ENCODE data around the gene HPSE. TPM values are rescaled to one million over a fixed set of nuclear protein-coding genes. Genes with fewer than 3 reads are reported as not detected.

The HPSE gene
- polyA plus RNA-seq, 1 donor from 2014 or later: 0.16 TPM

DNA sequence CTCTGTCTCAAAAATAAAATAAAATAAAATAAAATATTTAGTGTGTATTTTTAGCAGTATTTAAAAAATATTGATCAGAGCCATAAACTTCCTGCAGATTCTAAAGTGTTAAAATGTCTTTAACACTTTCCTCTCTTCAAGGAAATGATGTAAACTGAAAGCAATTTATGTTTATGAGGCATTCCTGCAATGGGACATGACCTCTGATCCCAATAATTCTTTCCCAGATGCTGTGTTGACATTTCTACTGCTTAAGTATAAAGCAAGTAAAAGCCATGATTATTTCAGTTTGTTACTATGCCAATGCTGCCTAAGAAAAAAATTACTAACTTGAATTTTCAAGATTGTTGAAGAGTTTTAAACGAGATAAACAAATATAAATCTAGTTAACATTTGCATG, 79.1 kb downstream of the HPSE start:
- no peak for TF ChIP-seq EZH2 (IDR thresholded peaks at IDR 0.05; ENCODE audit: borderline replicate concordance, insufficient read depth, low read length, poor library complexity, severe bottlenecking)
- TF ChIP-seq EP300 (conservative IDR thresholded peaks at IDR 0.05; ENCODE audit: poor library complexity, severe bottlenecking): no peak
- TF ChIP-seq RAD21 (conservative IDR thresholded peaks at IDR 0.05): no peak
- no peak for TF ChIP-seq SMC3 (conservative IDR thresholded peaks at IDR 0.05; ENCODE audit: poor library complexity)
- no peak for TF ChIP-seq TAF1 (IDR thresholded peaks at IDR 0.05; ENCODE audit: low read depth)
- Histone ChIP-seq H3K4me3 (ENCODE audit: low read length) (no peak overlapping the region), H3K36me3 (ENCODE audit: insufficient read depth, low read length) (no peaks in the 10 kb centered on the region)

DNA sequence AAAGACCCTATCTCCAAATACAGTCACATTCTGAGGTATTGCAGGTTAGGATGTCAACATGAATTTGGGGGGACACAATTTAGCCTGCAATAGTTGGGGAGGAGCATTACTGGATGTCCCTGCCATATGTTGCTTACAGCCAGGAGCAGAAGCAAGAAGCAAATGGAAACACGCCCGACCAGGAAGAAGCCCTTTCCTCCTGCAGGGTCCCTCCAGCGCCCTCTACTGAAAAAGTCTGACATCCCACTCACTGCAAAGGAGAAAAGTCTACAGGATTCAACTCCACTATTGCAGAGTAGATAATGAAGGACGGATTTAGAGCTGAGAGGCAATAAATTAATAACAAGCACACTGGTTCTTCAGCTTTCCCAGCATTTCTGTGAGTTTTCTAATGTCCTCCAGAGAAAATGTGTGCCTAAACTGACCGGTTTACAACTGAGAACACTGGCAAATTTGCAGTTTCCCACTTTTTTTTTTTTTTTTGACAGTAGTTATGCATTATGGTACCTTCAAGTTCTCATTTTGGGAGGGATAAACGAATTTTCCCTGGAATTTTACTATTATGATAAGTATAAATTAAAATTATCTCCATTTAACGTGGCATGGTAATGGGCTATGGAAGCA, 81.8 kb downstream of the HPSE start:
- Histone ChIP-seq H3K9ac (ENCODE audit: low read length) (no peak overlapping the region), H3K27ac (ENCODE audit: low read length) (no peak overlapping the region), H3K4me3 (ENCODE audit: low read length) (no peak overlapping the region), H4K20me1 (ENCODE audit: insufficient read depth) (no peaks in the 10 kb centered on the region), H3K79me2 (replicated peaks; ENCODE audit: insufficient read depth, low read length) (no peaks in the 10 kb centered on the region), H3K9me3 (ENCODE audit: low read length) (no peaks in the 10 kb centered on the region), H2AFZ (ENCODE audit: low read depth, low read length) (no peak overlapping the region), H3K9me2 (ENCODE audit: insufficient read depth, low read length) (no peaks in the 10 kb centered on the region), H3K4me2 (ENCODE audit: low read length) (no peak overlapping the region), H3F3A (ENCODE audit: insufficient read depth, low read length, poor library complexity, severe bottlenecking) (no peaks in the 10 kb centered on the region), H3K27me3 (ENCODE audit: insufficient read depth, low read depth, low read length) (no peaks in the 10 kb centered on the region), H3K36me3 (ENCODE audit: insufficient read depth, low read length) (no peaks in the 10 kb centered on the region)
- no peak for TF ChIP-seq EP300 (conservative IDR thresholded peaks at IDR 0.05; ENCODE audit: poor library complexity, severe bottlenecking)
- no peak for TF ChIP-seq MXI1 (conservative IDR thresholded peaks at IDR 0.05; ENCODE audit: poor library complexity, severe bottlenecking)
- TF ChIP-seq TAF1 (IDR thresholded peaks at IDR 0.05; ENCODE audit: low read depth): no peak
- no peak for TF ChIP-seq POLR2AphosphoS5 (IDR thresholded peaks at IDR 0.05)
- no peak for TF ChIP-seq SMC3 (conservative IDR thresholded peaks at IDR 0.05; ENCODE audit: poor library complexity)
- TF ChIP-seq EZH2 (IDR thresholded peaks at IDR 0.05; ENCODE audit: borderline replicate concordance, insufficient read depth, low read length, poor library complexity, severe bottlenecking): no peak
- TF ChIP-seq, protein P1, sequence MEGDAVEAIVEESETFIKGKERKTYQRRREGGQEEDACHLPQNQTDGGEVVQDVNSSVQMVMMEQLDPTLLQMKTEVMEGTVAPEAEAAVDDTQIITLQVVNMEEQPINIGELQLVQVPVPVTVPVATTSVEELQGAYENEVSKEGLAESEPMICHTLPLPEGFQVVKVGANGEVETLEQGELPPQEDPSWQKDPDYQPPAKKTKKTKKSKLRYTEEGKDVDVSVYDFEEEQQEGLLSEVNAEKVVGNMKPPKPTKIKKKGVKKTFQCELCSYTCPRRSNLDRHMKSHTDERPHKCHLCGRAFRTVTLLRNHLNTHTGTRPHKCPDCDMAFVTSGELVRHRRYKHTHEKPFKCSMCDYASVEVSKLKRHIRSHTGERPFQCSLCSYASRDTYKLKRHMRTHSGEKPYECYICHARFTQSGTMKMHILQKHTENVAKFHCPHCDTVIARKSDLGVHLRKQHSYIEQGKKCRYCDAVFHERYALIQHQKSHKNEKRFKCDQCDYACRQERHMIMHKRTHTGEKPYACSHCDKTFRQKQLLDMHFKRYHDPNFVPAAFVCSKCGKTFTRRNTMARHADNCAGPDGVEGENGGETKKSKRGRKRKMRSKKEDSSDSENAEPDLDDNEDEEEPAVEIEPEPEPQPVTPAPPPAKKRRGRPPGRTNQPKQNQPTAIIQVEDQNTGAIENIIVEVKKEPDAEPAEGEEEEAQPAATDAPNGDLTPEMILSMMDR (IDR thresholded peaks at IDR 0.05; ENCODE audit: poor library complexity, severe bottlenecking): no peak
- TF ChIP-seq, protein P2, sequence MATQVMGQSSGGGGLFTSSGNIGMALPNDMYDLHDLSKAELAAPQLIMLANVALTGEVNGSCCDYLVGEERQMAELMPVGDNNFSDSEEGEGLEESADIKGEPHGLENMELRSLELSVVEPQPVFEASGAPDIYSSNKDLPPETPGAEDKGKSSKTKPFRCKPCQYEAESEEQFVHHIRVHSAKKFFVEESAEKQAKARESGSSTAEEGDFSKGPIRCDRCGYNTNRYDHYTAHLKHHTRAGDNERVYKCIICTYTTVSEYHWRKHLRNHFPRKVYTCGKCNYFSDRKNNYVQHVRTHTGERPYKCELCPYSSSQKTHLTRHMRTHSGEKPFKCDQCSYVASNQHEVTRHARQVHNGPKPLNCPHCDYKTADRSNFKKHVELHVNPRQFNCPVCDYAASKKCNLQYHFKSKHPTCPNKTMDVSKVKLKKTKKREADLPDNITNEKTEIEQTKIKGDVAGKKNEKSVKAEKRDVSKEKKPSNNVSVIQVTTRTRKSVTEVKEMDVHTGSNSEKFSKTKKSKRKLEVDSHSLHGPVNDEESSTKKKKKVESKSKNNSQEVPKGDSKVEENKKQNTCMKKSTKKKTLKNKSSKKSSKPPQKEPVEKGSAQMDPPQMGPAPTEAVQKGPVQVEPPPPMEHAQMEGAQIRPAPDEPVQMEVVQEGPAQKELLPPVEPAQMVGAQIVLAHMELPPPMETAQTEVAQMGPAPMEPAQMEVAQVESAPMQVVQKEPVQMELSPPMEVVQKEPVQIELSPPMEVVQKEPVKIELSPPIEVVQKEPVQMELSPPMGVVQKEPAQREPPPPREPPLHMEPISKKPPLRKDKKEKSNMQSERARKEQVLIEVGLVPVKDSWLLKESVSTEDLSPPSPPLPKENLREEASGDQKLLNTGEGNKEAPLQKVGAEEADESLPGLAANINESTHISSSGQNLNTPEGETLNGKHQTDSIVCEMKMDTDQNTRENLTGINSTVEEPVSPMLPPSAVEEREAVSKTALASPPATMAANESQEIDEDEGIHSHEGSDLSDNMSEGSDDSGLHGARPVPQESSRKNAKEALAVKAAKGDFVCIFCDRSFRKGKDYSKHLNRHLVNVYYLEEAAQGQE (IDR thresholded peaks at IDR 0.05; ENCODE audit: borderline replicate concordance): no peak
- TF ChIP-seq RAD21 (conservative IDR thresholded peaks at IDR 0.05): no peak

More for the DNA sequence above, 79.1 kb downstream of the HPSE start:
- H3K4me2 ChIP-seq (ENCODE audit: low read length): no peak overlapping the region
- H2AFZ ChIP-seq (ENCODE audit: low read depth, low read length): no peak overlapping the region
- H3K9ac ChIP-seq (ENCODE audit: low read length): no peak overlapping the region
- no peaks in the 10 kb centered on the region for H3K27me3 ChIP-seq (ENCODE audit: insufficient read depth, low read depth, low read length)
- no peaks in the 10 kb centered on the region for H3F3A ChIP-seq (ENCODE audit: insufficient read depth, low read length, poor library complexity, severe bottlenecking)
- H3K79me2 ChIP-seq (replicated peaks; ENCODE audit: insufficient read depth, low read length): no peaks in the 10 kb centered on the region
- no peaks in the 10 kb centered on the region for H4K20me1 ChIP-seq (ENCODE audit: insufficient read depth)
- H3K9me3 ChIP-seq (ENCODE audit: low read length): no peaks in the 10 kb centered on the region
- H3K27ac ChIP-seq (ENCODE audit: low read length): no peak overlapping the region
- H3K9me2 ChIP-seq (ENCODE audit: insufficient read depth, low read length): no peaks in the 10 kb centered on the region
